NAMALWA (cell line): ENCODE data around the gene PKIB.
A peak's percentile ranks its signal among the peaks of the same experiment; 100 is the strongest.
"Not testable (repeated sequence)": the region's sequence is repeated elsewhere in the genome, so short reads cannot be mapped to it uniquely, and the experiment has no call there.

Source experiments
- DNase-seq: peaks from one replicate; pipeline ENCODE4 v3.0.0-alpha.2; 2015; ENCODE audit warnings: low spot score

Gene PKIB

DNA sequence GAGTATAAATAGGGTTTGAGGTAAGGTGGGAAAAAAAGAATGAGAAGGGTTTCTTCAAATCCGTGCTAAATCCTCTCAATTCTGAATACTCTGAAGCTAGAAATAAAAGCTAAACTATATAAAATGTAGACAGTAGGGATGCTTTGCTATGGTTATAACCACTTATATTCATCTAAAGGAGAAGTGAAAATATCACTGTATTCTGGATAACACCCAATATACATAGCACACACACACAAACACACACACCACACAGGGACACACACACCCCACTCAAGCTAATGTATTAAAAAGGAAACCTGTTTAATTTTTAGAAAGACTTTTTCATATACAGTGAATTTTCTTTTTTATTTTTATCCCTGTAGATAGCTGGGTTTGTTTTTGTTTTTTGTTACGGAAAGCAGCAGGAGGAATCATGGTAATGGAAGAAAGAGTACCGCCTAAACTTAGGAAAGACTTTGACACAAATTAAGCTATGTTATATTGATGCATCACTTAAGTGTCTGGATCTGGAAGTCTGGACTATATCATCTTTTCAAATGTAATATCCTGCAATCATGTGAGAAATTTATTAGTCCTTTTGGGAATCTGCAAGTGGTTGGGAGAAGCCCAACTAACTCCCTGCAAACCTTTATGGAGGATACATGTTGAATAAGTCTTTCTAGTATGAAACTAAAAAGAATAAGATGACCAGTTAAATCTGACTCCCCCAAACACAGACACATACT is 100.9 kb downstream of the PKIB start:
- DNase-seq = no peak

DNA sequence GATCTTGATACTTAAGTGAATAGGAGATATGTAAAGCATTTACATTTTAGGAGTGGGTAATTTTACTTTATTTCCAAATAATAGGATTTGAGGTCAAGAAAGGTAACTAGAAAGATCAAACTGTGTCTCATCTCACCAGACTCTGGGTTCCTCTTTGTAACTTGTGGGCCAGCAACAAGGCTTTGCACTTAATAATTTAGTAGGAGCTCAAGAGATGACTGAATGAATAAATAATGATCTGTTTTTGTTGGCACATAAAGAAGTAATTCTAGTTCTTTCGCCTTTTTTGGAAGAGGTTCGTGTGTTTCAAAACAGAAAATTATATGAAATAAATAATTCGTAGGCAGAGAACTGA is 101.9 kb downstream of the PKIB start:
- no peak for DNase-seq

DNA sequence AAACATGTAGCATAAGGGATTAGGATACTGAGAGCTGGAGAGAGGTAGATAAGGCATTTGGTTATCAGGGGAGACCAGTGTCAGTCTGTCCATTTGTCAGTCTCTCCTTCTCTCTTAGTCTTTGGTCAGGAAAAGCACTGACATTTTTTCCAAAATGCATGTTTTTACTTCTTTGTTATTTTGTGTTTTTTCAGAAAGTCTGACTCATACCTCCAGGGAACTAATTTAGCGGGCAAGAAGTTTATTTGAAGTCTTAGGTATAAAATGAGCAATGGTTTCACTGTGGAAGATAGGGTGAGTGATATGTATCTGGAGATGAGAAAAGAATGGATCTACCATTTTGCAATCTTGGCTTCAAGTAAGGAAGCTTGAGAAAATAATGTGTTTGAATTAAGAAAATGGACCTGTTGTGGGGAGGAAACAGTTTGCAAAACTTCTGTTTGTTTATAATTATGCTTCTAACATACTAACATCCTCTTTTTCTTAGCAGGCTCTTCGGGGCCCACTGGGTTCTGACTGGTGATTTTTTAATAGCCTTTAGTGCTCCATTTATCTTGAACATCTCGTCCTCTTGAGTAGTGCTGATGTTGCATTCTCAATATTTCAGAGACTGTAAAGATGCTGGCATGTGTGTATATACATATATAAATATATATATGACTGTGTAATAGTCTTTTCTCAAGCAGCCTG is 102.4 kb downstream of the PKIB start:
- no peak for DNase-seq

DNA sequence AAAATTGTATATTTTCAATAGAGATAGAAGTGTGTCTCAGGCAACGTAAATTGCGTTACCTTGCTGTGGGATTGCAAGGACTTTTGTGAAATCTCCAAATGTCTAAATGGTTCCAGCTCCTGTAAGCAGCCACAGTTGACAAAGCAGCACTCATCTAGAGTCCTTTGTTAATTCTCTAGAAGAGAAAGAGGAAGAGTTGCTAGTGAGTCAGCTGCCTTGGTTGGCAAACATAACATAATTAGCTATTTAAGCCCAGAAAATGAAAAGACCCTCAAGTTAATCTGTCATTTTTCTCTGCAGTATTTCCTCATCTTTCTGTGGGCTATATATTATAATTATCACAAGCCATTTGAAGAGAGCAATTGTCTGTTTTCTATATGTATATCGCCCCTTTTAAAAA is 102.9 kb downstream of the PKIB start:
- DNase-seq = no peak

DNA sequence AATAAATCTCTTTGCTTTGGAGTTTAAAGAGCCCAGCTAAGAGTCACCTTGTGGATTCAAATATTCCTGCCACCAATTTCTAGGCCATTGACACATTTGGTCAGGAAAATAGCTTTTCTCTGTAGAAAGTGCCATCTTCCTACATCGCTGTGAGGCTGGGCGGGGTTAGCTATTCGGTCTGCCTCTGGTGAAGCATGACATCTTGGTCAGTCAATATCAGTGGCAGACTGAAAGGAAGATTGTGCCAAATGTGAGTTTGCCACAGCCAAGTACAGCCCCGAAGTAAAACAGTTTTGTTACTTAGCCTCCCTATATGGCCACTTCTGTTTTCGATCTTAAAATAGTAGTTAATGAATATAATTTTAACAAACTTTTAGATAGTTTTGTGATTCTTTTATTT is 103.9 kb downstream of the PKIB start:
- DNase-seq = no peak

DNA sequence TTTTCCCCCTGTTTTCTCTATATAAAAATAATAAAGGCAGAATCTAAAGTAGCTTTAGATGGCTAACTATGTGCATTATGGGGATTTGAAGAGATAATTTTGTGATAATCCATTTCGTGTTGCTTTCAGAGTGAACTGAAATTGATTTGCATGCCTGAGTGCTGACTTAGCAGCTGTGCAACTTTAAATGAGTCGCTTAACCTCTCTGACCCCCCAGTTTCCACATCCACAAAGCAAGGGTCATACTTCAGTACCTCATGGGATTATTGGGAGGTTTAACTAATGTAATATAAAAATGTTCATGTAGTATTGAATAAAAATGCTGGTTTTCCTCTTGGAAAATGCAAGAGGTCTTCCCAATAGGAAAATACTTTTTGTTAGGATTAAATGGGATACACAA is 105.5 kb downstream of the PKIB start:
- no peak for DNase-seq

DNA sequence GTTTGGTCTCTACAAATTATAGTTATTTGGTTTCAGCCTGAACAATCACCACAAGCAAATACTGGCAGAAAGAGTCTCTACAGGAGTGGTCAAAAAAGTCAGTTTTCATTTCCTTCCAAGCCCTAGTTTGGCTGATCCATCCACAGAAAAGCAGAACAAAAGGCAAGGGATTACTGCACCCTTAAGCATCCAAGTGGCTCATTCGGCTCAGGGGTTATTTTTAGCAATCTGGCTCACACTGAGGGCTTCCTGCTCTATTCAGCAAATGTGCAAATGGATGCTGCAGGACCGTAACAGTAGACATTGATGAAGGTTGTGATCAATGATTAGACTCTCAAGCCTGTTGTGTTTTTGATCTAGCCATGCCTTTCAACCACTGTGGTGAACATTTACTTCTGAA is 107.1 kb downstream of the PKIB start:
- DNase-seq = no peak

DNA sequence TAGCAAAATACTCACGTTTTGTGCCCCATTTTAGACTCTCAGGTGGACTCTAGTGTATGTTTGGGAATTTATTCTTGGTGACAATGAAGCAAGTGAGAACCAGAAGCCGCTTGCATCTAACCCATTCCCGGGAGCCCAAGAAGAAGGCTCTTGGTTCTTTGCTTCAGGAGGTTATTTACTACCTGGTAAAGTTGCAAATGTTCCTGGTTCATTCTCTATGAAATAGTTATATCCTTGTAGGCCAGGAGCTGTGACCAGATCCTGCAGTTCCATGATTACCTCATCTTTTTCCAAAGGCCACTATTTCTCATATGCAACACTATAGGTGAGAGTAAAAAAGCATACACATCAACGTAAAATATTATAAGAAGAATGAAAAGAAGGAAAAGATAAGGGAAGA is 108.4 kb downstream of the PKIB start:
- DNase-seq = no peak

DNA sequence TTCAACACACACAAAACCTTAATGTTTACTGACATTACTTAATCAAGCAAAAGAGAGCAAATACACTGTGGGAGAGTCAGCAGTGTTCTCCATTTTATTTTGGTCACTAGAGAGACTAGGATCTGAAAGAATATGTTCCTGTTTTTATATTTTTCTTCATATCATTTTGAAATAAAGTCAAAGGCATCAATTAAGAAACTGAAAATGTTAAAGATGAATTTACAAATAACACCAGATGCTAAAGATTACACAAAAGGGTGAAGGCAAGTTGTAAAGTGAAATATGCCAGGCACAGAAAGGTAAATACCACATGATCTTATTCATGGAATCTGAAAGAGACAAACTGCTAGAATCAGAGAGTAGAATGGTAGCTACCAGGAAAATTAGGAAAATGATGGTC is 109.0 kb downstream of the PKIB start:
- DNase-seq = no peak

DNA sequence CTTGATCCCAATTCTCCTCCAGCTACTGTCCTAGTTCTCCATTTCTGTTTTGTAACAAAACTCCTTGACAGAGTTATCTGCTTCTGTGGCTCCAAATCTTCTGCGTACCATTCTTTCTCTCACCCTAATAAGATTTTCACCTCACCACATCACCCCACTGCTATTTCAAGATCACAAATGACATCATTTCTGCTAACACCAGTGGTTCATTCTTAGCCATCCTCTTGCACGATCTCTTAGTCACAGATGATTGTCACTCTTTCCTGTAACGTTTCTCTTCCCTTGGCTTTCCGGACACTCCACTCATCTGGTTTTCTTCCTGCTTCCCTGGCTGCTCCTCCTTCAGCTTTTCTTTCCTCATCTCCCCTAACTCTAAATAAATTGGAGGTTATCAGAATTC is 112.5 kb downstream of the PKIB start:
- no peak for DNase-seq

DNA sequence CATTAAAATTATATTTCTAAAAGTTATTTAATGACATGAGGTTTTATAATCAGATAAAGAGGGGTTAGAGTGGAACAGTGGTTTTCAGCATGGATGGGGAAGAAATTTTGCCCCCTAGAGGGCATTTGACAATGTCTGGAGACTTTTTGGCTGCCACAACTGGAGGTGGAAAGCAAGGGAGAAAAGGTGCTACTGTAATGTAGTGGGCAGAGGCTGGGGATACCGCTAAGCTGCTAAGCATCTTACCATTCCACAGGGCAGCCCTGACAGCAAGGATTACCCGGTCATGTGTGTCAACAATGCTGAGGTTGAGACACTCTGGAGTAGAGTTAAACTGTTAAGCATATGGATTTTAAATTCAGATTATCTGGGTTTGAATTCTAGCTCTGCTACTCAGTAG is 116.4 kb downstream of the PKIB start:
- peak; percentile 47 for DNase-seq

DNA sequence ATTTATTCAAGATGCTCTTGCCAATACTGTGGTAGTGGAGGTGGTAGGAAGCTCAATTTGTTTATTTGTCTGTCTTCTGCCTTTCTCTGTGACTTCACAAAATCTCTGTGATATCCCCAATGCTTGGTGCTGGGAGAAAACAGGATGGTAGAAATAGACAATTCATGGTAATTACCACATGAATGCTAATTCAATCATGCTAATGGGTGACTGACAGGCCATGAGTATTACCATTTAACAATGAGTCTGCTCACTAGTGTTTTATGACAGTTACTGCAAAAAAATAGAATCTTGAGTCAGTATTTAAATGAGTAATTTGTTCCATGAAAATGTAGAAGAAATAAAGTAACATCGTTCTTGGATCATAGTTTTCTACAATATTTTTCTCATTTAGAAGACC is 117.0 kb downstream of the PKIB start:
- DNase-seq = no peak

DNA sequence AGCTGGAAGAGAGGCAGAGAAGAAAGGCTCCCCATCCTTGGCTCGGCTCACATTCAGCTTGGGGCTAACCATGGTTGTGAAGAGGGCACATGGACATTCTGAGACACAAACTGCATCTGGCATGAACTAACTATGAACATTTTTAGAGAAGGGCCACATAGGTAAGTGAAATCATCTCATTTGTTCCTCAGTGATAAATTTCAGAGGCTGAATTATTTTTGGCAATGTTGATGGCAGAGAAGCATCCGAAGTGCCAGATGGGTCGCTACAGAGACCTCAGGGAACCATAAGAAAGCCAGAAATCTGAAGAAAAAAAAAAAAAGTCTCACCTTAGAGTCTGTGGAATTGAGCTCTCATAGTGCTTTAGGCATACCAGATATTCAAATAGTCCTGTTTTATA is 120.1 kb downstream of the PKIB start:
- DNase-seq = no peak

DNA sequence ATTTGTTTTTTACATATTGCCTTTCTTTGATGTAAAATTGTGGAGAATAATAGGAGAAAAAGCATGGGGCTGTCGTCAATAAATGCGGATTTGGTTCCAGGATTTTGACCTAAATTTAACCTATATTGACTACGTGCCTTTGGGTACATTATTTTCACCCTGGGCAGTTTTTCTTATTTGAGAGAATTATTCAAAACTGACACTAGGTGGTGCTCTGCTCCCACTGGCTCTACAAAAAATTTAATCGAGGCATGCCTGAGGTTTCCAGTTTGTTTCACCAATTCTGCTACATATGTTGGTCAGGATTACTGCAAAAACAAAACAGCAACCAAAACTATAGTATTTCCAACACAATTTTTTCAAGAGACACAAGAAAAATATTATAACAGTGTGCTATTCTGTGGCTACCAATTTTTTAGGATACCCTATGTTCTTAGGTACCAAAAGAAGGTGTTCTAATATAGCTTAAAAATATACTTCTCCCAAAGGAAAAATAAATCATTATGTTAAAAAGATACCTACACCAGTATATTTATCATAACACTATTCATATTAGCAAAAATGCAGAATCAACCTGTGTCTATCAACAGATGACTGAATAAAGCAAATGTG is 120.7 kb downstream of the PKIB start:
- peak; percentile 69 for DNase-seq

DNA sequence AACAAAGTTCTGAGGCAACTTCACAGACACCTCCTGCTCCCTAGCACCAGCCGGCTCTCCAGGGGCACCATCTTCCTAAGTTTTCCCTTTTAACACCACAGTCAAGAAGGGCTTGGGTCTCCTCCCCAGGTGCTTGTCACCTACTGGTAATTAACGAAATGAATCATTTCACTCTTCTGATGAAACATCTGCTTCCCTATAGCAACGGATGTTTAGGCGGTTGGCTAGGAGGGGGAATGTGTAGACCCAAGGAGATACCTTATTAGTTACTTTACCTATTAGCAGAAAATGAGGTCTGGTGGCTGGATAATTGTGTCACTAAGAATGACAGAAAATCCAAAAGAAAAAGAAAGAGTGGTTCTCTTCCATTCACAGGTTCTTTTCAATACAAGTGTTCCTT is 123.1 kb downstream of the PKIB start:
- no peak for DNase-seq

DNA sequence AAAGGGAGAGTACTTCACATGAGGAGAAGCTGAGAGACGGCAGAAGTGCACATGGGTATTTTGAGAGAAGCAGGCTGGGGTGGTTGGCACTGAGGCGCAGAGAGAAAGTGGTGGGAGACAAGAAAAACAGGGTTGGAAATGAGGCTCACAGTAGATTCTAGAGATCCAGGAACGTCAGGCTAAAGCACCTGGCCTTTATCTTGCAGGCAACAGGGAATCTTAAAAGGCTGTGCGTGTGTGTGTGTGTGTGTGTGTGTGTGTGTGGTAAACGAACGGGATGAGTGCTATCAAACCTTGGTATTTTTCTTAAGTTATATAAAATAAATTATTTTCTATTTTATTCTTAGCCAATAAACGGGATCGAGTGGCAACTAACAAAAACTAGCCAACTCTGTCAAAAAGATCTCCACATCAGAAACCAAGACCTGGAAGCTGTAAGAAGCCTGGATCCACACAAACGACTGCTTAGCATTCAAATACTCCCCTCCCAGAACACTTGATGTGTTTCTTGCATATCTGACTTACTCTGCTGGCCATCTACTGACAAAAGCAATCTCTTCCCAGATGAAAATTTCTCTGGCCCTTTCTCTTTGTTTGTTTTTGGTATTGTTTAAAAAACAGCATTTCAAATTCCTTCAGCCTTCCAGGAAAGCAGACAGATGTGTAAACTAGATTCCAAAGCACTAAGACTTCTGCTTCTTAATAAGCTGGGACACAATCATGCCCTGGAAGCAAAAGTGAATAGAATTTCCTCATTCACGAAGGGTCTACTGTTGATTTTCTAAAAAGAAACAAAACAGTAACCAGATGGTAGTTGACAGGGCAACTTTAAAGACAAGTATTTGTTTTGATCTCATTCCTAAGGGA is 124.6 kb downstream of the PKIB start:
- no peak for DNase-seq

DNA sequence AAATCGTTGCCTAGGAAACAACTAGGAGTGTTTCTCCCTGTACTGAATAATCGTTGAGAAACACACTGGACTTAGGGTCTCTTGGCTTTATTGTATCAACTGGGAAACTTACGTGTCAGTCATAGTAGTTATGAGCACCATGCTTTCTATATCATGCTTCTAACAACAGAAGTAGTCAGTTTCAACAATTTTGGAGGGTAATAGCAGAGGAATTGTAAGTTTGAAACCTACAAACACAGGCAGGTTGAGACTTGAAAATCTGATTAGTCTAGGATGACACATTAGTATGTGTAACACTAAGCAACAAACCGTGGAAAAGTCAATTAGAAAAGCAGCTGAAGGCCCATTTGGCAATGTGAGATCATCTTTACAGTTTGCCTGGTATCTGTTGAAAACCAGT is 125.4 kb downstream of the PKIB start:
- DNase-seq = no peak

DNA sequence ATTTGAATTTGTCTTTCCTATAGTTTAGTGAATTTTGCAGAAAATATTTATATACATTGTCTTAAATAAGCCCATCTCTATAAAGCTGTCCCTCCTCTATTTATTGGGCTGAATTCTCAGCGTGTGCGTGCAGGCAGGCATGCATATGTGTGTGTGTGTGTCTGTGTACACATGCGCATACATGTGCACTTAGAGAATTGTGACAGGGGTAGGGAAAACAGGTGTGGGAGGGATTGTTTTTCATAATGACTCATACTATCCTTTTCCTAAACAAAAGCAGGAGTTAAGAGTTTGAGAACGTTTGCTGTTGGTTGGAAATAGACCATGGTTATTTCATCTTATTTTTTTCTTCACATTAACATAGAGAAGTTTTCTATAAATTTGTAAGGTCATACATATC is 126.0 kb downstream of the PKIB start:
- no peak for DNase-seq

DNA sequence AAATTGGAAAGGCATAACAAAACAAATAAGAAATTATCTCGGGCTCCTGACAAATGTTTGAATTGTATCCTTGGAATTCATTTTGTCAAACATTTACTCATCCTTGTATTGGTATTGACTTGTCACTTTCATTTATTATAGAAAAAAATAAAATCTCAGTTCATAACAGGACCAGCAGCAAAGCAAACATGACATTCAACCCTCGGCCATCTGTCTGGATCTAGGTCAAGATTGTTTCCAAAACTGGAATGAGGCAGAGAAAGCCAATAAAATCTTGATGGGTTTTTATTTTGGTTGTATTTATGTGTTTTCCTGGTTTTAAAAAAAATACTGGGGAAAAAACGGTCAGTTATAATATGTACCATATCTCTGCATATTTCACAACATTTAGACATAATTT is 126.4 kb downstream of the PKIB start:
- DNase-seq = no peak

DNA sequence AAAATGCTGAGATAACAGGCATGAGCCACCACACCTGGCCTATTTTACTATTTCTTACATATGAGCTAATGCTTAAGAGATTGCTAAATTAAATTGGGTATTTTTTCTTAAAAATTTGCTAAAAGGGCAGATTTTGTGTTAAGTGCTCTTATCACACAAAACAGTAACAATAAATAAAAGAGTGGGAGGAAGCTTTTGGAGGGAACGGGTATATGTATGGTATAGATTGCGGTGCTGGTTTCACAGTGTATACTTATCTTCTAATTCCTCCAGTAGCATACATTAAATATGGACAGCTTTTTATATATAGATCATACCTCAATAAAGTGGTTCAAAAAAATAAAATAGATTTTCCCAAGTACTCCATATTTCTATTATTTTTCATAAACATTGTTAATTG is 129.9 kb downstream of the PKIB start:
- no peak for DNase-seq

DNA sequence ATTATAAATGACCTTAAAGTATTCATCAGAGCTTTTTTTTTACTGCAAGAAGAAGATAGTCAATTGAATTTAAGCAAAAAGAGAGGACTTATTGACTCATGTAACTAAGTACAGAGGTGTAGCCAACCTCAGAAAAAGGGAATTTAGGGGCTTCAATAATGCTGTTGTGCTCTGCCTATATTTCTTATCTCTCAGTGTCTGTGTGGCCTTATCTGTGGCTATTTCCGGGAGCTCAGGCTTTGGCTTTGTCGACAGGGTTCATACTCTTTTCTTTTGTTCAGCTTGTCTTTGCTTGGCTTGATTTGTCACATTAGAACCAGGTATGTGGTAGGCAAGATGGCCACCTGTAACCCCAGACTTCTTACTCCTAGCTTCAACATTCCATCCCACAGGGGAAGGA is 130.7 kb downstream of the PKIB start:
- no peak for DNase-seq

DNA sequence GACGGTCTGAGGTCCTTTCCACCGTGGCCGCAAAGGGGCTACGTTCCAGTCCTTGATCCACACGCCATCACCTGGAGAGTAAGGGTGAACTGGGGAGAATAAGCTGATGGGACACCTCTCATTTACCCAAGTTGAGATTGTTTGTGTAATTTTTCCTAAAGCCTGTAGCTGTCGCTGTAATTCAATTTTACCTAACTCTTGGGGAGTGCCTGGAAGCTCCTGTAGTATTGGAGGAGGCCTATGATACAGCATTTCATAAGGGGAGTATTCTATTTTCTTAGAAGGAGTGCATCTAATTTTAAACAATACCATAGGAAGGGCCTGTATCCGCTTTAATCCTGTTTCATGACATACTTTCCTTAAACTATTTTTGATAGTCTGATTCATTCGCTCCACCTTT is 134.0 kb downstream of the PKIB start:
- peak; percentile 42 for DNase-seq

DNA sequence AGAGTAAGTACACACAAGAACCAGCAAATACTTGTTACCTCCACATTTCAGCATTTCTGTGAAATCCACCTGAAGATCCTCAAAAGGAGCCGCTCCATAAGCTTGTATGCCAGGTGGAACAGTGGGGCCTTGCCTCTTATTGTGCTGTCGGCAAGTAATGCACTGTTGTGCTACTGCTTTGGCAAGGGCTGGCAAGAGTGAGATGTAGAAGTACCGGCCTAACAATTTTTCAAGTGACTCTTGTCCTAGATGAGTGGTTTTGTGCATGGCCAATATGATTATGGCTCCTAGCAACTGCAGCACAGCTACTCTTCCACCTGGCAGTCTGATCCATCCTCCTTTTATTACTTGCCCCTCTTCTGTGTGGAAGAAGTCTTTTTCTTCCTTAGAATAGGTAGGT is 134.7 kb downstream of the PKIB start:
- not testable (repeated sequence) for DNase-seq
